ENCODE results near the gene UBE2I.

UBE2I gene

DNA sequence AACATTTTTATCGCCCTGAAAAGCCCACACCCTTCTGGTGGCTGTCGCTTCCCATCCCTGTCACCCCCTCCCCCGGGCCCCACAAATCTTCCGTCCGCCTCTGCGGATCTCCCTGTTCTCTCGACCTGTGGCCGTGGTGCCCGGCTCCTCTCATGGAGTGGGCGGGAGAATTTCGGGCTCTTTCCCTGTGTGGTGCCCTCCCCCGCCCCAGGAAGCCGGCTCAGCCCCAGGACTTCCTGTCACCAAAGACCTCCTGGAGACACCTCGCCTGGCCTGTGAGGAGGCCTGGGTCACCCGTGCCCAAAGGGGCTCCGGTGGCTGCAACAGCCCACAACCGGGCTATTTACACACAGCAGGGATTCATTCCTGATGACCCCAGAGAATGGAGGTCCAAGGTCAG, 26.1 kb upstream of the UBE2I start:
- Histone ChIP-seq H3K9ac (ENCODE audit: low read depth, low read length, poor library complexity) (no peak overlapping the region), H2AFZ (ENCODE audit: low read length) (no peak overlapping the region), H3K23ac (ENCODE audit: low read depth, low read length, poor library complexity) (no peak overlapping the region), H2BK5ac (ENCODE audit: low read length) (no peak overlapping the region), H3K27ac (replicated peaks; ENCODE audit: low read length) (no peak overlapping the region), H3K4me1 (ENCODE audit: control insufficient read depth in 2 of 2, insufficient read depth in 1 of 2, low read depth in 1 of 2, low read length in 2 of 2) (peaks cover 5 to 6% of the 10 kb centered on the region in 2 donors), H3K4me2 (ENCODE audit: insufficient read depth, low read length, poor library complexity, severe bottlenecking) (no peak overlapping the region), H2BK15ac (ENCODE audit: low read length) (no peak overlapping the region), H4K91ac (ENCODE audit: low read depth, low read length, poor library complexity) (no peak overlapping the region), H3K4ac (ENCODE audit: low read length) (no peak overlapping the region), H3K36me3 (replicated peaks in 1 of 2; ENCODE audit: control insufficient read depth in 2 of 2, insufficient read depth in 2 of 2, low read length in 2 of 2) (no peaks in the 10 kb centered on the region), H3K18ac (ENCODE audit: low read length) (no peak overlapping the region), H3K14ac (ENCODE audit: low read length) (no peak overlapping the region), H3K4me3 (ENCODE audit: low read length in 2 of 2) (no peak overlapping the region), H2BK120ac (ENCODE audit: low read depth, low read length) (no peak overlapping the region), H2AK5ac (ENCODE audit: low read depth, low read length) (no peak overlapping the region), H3K79me1 (ENCODE audit: low read depth, low read length) (peaks cover 3% of the 10 kb centered on the region), H2BK12ac (ENCODE audit: low read length) (no peak overlapping the region), H3K9me3 (replicated peaks in 1 of 2; ENCODE audit: control insufficient read depth in 2 of 2, insufficient read depth in 1 of 2, low read depth in 1 of 2, low read length in 2 of 2) (no peaks in the 10 kb centered on the region), H3K27me3 (ENCODE audit: control insufficient read depth in 3 of 3, insufficient read depth in 3 of 3, low read depth in 1 of 3, low read length in 3 of 3) (peaks cover 0 to 70% (median 8%) of the 10 kb centered on the region in 3 experiments), H4K8ac (ENCODE audit: low read depth, low read length) (no peak overlapping the region)
- no peak for DNase-seq (ENCODE audit: low spot score)
- WGBS, 2 donors (ENCODE audit: extremely low coverage in 2 of 2, insufficient read length in 2 of 2, insufficient replicate concordance in 1 of 2): no CpG with 5 or more reads among the region's 17 CpGs

GRCh38 chr16:1283996-1284616, 25.3 kb upstream of the UBE2I start:
- Histone ChIP-seq H3K18ac (ENCODE audit: low read length) (no peak overlapping the region), H3K14ac (ENCODE audit: low read length) (no peak overlapping the region), H2BK5ac (ENCODE audit: low read length) (no peak overlapping the region), H3K4me3 (ENCODE audit: low read length in 2 of 2) (no peak overlapping the region), H2AK5ac (ENCODE audit: low read depth, low read length) (no peak overlapping the region), H3K4me1 (ENCODE audit: control insufficient read depth in 2 of 2, insufficient read depth in 1 of 2, low read depth in 1 of 2, low read length in 2 of 2) (no peaks in the 10 kb centered on the region), H3K4ac (ENCODE audit: low read length) (no peak overlapping the region), H3K9ac (ENCODE audit: low read depth, low read length, poor library complexity) (no peak overlapping the region), H3K9me3 (replicated peaks in 1 of 2; ENCODE audit: control insufficient read depth in 2 of 2, insufficient read depth in 1 of 2, low read depth in 1 of 2, low read length in 2 of 2) (no peaks in the 10 kb centered on the region), H2BK120ac (ENCODE audit: low read depth, low read length) (no peak overlapping the region), H4K91ac (ENCODE audit: low read depth, low read length, poor library complexity) (no peak overlapping the region), H3K4me2 (ENCODE audit: insufficient read depth, low read length, poor library complexity, severe bottlenecking) (no peak overlapping the region), H3K27ac (replicated peaks; ENCODE audit: low read length) (no peak overlapping the region), H2BK15ac (ENCODE audit: low read length) (no peak overlapping the region), H2BK12ac (ENCODE audit: low read length) (no peak overlapping the region), H3K79me1 (ENCODE audit: low read depth, low read length) (peaks cover 2% of the 10 kb centered on the region), H3K23ac (ENCODE audit: low read depth, low read length, poor library complexity) (no peak overlapping the region), H2AFZ (ENCODE audit: low read length) (no peak overlapping the region), H3K36me3 (replicated peaks in 1 of 2; ENCODE audit: control insufficient read depth in 2 of 2, insufficient read depth in 2 of 2, low read length in 2 of 2) (no peaks in the 10 kb centered on the region), H3K27me3 (ENCODE audit: control insufficient read depth in 3 of 3, insufficient read depth in 3 of 3, low read depth in 1 of 3, low read length in 3 of 3) (peaks cover 0 to 75% (median 8%) of the 10 kb centered on the region in 3 experiments), H4K8ac (ENCODE audit: low read depth, low read length) (no peak overlapping the region)
- no peak for DNase-seq (ENCODE audit: low spot score)
- no CpG with 5 or more reads among the region's 16 CpGs for WGBS, 2 donors (ENCODE audit: extremely low coverage in 2 of 2, insufficient read length in 2 of 2, insufficient replicate concordance in 1 of 2)

DNA sequence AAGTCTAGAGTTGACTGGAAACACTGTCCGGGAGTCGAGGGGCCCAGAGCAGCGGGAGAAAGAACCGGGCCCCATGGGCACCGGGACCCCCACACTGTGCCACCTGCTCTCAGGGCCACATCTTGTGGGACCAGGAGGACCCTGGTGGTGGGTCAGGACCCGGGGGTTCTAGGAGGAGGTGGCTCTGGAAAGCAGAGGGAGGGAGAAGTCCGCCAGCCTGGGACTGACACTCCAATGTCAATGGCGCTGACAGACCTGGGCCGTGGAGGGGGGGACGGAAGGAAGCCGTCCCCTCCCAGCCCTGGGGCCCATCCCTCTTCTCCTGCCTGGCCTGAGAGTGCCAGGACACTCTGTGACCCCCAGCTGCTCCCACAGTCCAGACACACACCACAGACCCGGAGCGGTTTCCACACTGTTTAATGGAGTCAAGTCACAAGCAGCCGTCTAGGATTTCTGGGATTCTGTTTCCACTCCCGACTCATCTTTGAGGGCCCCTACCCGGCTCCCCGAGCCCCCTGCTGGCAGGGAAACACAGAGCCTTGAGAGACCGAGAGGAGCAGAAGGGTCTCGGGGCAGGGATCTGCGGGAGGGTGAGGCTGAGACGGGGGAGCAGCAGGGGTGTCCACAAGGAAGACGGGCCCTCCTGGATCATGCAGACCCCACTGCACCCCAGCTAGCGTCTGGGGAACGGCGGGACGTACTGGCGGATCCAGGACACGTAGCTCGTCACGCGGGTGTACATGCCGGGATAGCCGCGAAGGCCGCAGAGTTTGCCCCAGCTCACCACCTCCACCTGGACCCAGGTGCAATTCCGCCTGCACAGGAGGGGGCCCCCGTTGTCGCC, 23.5 kb upstream of the UBE2I start:
- Histone ChIP-seq H3K4me1 (ENCODE audit: control insufficient read depth in 2 of 2, insufficient read depth in 1 of 2, low read depth in 1 of 2, low read length in 2 of 2) (peaks cover 7 to 10% of the 10 kb centered on the region in 2 donors), H3K9ac (ENCODE audit: low read depth, low read length, poor library complexity) (no peak overlapping the region), H3K4me2 (ENCODE audit: insufficient read depth, low read length, poor library complexity, severe bottlenecking) (no peak overlapping the region), H4K8ac (ENCODE audit: low read depth, low read length) (no peak overlapping the region), H3K27ac (replicated peaks; ENCODE audit: low read length) (no peak overlapping the region), H3K4ac (ENCODE audit: low read length) (peak overlapping the region; percentile 2), H3K79me1 (ENCODE audit: low read depth, low read length) (no peaks in the 10 kb centered on the region), H2BK5ac (ENCODE audit: low read length) (peak overlapping the region; percentile 66), H2BK12ac (ENCODE audit: low read length) (no peak overlapping the region), H3K36me3 (replicated peaks in 1 of 2; ENCODE audit: control insufficient read depth in 2 of 2, insufficient read depth in 2 of 2, low read length in 2 of 2) (no peaks in the 10 kb centered on the region), H3K14ac (ENCODE audit: low read length) (no peak overlapping the region), H3K9me3 (replicated peaks in 1 of 2; ENCODE audit: control insufficient read depth in 2 of 2, insufficient read depth in 1 of 2, low read depth in 1 of 2, low read length in 2 of 2) (no peaks in the 10 kb centered on the region), H3K27me3 (ENCODE audit: control insufficient read depth in 3 of 3, insufficient read depth in 3 of 3, low read depth in 1 of 3, low read length in 3 of 3) (peaks cover 0 to 78% (median 19%) of the 10 kb centered on the region in 3 experiments), H2AFZ (ENCODE audit: low read length) (no peak overlapping the region), H4K91ac (ENCODE audit: low read depth, low read length, poor library complexity) (no peak overlapping the region), H2AK5ac (ENCODE audit: low read depth, low read length) (peak overlapping the region; percentile 75), H2BK120ac (ENCODE audit: low read depth, low read length) (peak overlapping the region; percentile 67), H3K4me3 (ENCODE audit: low read length in 2 of 2) (no peak overlapping the region), H3K18ac (ENCODE audit: low read length) (no peak overlapping the region), H3K23ac (ENCODE audit: low read depth, low read length, poor library complexity) (no peak overlapping the region), H2BK15ac (ENCODE audit: low read length) (peak overlapping the region; percentile 26)
- WGBS, 2 donors (ENCODE audit: extremely low coverage in 2 of 2, insufficient read length in 2 of 2, insufficient replicate concordance in 1 of 2): no CpG with 5 or more reads among the region's 38 CpGs
- no peak for DNase-seq (ENCODE audit: low spot score)

GRCh38 chr16:1286513-1287094, 22.8 kb upstream of the UBE2I start:
- no peak overlapping the region for H2BK120ac ChIP-seq (ENCODE audit: low read depth, low read length)
- peak overlapping the region; percentile 75 for H2AK5ac ChIP-seq (ENCODE audit: low read depth, low read length)
- H3K4me3 ChIP-seq (ENCODE audit: low read length in 2 of 2): no peak overlapping the region
- H2BK15ac ChIP-seq (ENCODE audit: low read length): peak overlapping the region; percentile 33
- H3K14ac ChIP-seq (ENCODE audit: low read length): no peak overlapping the region
- peak overlapping the region; percentile 43 for H4K91ac ChIP-seq (ENCODE audit: low read depth, low read length, poor library complexity)
- no peak overlapping the region for H3K9ac ChIP-seq (ENCODE audit: low read depth, low read length, poor library complexity)
- no peak overlapping the region for H3K27ac ChIP-seq (replicated peaks; ENCODE audit: low read length)
- peaks cover 0 to 83% (median 19%) of the 10 kb centered on the region in 3 experiments for H3K27me3 ChIP-seq (ENCODE audit: control insufficient read depth in 3 of 3, insufficient read depth in 3 of 3, low read depth in 1 of 3, low read length in 3 of 3)
- H3K4me2 ChIP-seq (ENCODE audit: insufficient read depth, low read length, poor library complexity, severe bottlenecking): no peak overlapping the region
- peaks cover 7 to 10% of the 10 kb centered on the region in 2 donors for H3K4me1 ChIP-seq (ENCODE audit: control insufficient read depth in 2 of 2, insufficient read depth in 1 of 2, low read depth in 1 of 2, low read length in 2 of 2)
- no peaks in the 10 kb centered on the region for H3K79me1 ChIP-seq (ENCODE audit: low read depth, low read length)
- peak overlapping the region; percentile 35 for H3K18ac ChIP-seq (ENCODE audit: low read length)
- no peaks in the 10 kb centered on the region for H3K9me3 ChIP-seq (replicated peaks in 1 of 2; ENCODE audit: control insufficient read depth in 2 of 2, insufficient read depth in 1 of 2, low read depth in 1 of 2, low read length in 2 of 2)
- no peak overlapping the region for H2AFZ ChIP-seq (ENCODE audit: low read length)
- no peak overlapping the region for H3K23ac ChIP-seq (ENCODE audit: low read depth, low read length, poor library complexity)
- H2BK12ac ChIP-seq (ENCODE audit: low read length): peak overlapping the region; percentile 46
- H3K36me3 ChIP-seq (replicated peaks in 1 of 2; ENCODE audit: control insufficient read depth in 2 of 2, insufficient read depth in 2 of 2, low read length in 2 of 2): no peaks in the 10 kb centered on the region
- no CpG with 5 or more reads among the region's 25 CpGs for WGBS, 2 donors (ENCODE audit: extremely low coverage in 2 of 2, insufficient read length in 2 of 2, insufficient replicate concordance in 1 of 2)
- no peak overlapping the region for H2BK5ac ChIP-seq (ENCODE audit: low read length)
- no peak for DNase-seq (ENCODE audit: low spot score)
- no peak overlapping the region for H4K8ac ChIP-seq (ENCODE audit: low read depth, low read length)
- H3K4ac ChIP-seq (ENCODE audit: low read length): peak overlapping the region; percentile 2

Measured in neuronal stem cell (in vitro differentiated cells).